IMR-90 (cell line): Measurements from ENCODE around the gene CCDC83. TPM values are rescaled to one million over a fixed set of nuclear protein-coding genes. Genes with fewer than 3 reads are reported as not detected.
A peak's percentile ranks its signal among the peaks of the same experiment; 100 is the strongest.

Experiments
- ATAC-seq: fragments of 200-7000 bp; cut with Tn5 transposase; 2 replicates; pipeline ENCODE4 v1.9.1; 2020; ENCODE audit warnings: low read depth, mild to moderate bottlenecking, moderate library complexity
- BruUV-seq: library from RNA; stranded (reverse); fragments of 400-500 nt; replicated peaks from 2 replicates; lab custom pipeline; 2021; lab: Mats Ljungman, UMichigan
- CTCF ChIA-PET: fragments of 300-600 bp; formaldehyde crosslinking; extraction: SDS; loops from one replicate; lab custom pipeline; 2021; ENCODE audit warnings: antibody characterized with exemption; lab: Yijun Ruan, JAX
- POLR2A ChIA-PET: fragments of 300-600 bp; sonication (Branson Sonifier 250); formaldehyde crosslinking; loops from one replicate; lab custom pipeline; 2022; ENCODE audit warnings: antibody characterized with exemption; ENCODE audit not compliant: unreplicated experiment; lab: Charles Lee
- DNase-seq: peaks from one replicate; pipeline ENCODE4 v3.0.0; 2013
- H2AFZ ChIP-seq: replicated peaks from 2 replicates; pipeline ENCODE3; 2013; ENCODE audit warnings: low read length, mild to moderate bottlenecking; ENCODE audit not compliant: poor library complexity
- H2AK5ac ChIP-seq: 2 replicates; pipeline ENCODE4 v1.6.1; 2013; ENCODE audit warnings: low read depth, low read length, inconsistent platforms
- H2AK9ac ChIP-seq: replicated peaks from 2 replicates; pipeline ENCODE3; 2013; ENCODE audit warnings: mild to moderate bottlenecking, low read depth, low read length, moderate library complexity; ENCODE audit not compliant: poor library complexity
- H2BK120ac ChIP-seq: 2 replicates; pipeline ENCODE4 v1.6.1; 2013; ENCODE audit warnings: low read depth, low read length, inconsistent platforms
- H2BK15ac ChIP-seq: 3 replicates; pipeline ENCODE4 v1.6.1; 2013; ENCODE audit warnings: low read depth, low read length, inconsistent platforms
- H2BK20ac ChIP-seq: 2 replicates; pipeline ENCODE4 v1.6.1; 2013; ENCODE audit warnings: low read depth, mild to moderate bottlenecking, inconsistent platforms, low read length, moderate library complexity
- H2BK5ac ChIP-seq: 2 replicates; pipeline ENCODE4 v1.6.1; 2013; ENCODE audit warnings: mild to moderate bottlenecking, low read depth, low read length, inconsistent platforms; ENCODE audit not compliant: poor library complexity, severe bottlenecking
- H3K14ac ChIP-seq: replicated peaks from 2 replicates; pipeline ENCODE4 v1.6.1; 2013; ENCODE audit warnings: low read depth, low read length, inconsistent platforms
- H3K18ac ChIP-seq: 2 replicates; pipeline ENCODE4 v1.6.1; 2013; ENCODE audit warnings: low read depth, low read length, control low read depth
- H3K23ac ChIP-seq: 2 replicates; pipeline ENCODE4 v1.6.1; 2013; ENCODE audit warnings: low read depth, low read length, inconsistent platforms
- H3K27ac ChIP-seq: 2 replicates; pipeline ENCODE4 v1.5.1; 2013; ENCODE audit warnings: mild to moderate bottlenecking, control low read depth, low read length; ENCODE audit not compliant: insufficient read depth
- H3K27me3 ChIP-seq: 2 replicates; pipeline ENCODE4 v1.6.1; 2013; ENCODE audit warnings: low read length; ENCODE audit not compliant: control insufficient read depth, insufficient read depth
- H3K36me3 ChIP-seq: 2 replicates; pipeline ENCODE4 v1.6.1; 2013; ENCODE audit warnings: low read length, mixed read lengths; ENCODE audit not compliant: control insufficient read depth, insufficient read depth
- H3K4ac ChIP-seq: 2 replicates; pipeline ENCODE4 v1.6.1; 2013; ENCODE audit warnings: low read depth, low read length, inconsistent platforms
- H3K4me1 ChIP-seq: 2 replicates; pipeline ENCODE4 v1.6.1; 2013; ENCODE audit warnings: low read length, mixed read lengths; ENCODE audit not compliant: control insufficient read depth, insufficient read depth
- H3K4me2 ChIP-seq: 2 replicates; pipeline ENCODE4 v1.6.1; 2013; ENCODE audit warnings: low read depth, mild to moderate bottlenecking, control low read depth, low read length, moderate library complexity
- H3K4me3 ChIP-seq: 2 replicates; pipeline ENCODE4 v1.5.1; 2013; ENCODE audit warnings: low read depth, mild to moderate bottlenecking, control low read depth, low read length, moderate library complexity; ENCODE audit not compliant: insufficient read depth
- H3K56ac ChIP-seq: 2 replicates; pipeline ENCODE4 v1.6.1; 2013; ENCODE audit warnings: low read length, inconsistent platforms; ENCODE audit not compliant: insufficient read depth; ENCODE audit errors: extremely low read depth
- H3K79me1 ChIP-seq, 2 experiments: 2 replicates each; pipeline ENCODE4 v1.6.1; 2013; ENCODE audit warnings: low read length in 2 of 2, inconsistent platforms in 1 of 2, low read depth in 1 of 2
- H3K9ac ChIP-seq: 2 replicates; pipeline ENCODE4 v1.6.1; 2013; ENCODE audit warnings: low read depth, low read length, control low read depth
- H3K9me1 ChIP-seq: 2 replicates; pipeline ENCODE4 v1.6.1; 2013; ENCODE audit warnings: low read length, inconsistent platforms; ENCODE audit not compliant: insufficient read depth
- H3K9me3 ChIP-seq: 2 replicates; pipeline ENCODE4 v1.6.1; 2013; ENCODE audit warnings: low read length; ENCODE audit not compliant: control insufficient read depth, insufficient read depth
- H4K20me1 ChIP-seq: 2 replicates; pipeline ENCODE4 v1.6.1; 2013; ENCODE audit warnings: low read length, inconsistent platforms; ENCODE audit not compliant: insufficient read depth
- H4K5ac ChIP-seq: 2 replicates; pipeline ENCODE4 v1.6.1; 2013; ENCODE audit warnings: mild to moderate bottlenecking, low read depth, low read length, control low read depth
- H4K8ac ChIP-seq, 2 experiments: 2 replicates each; pipeline ENCODE4 v1.6.1; 2013; ENCODE audit warnings: low read depth in 2 of 2, low read length in 2 of 2, control low read depth in 1 of 2, inconsistent platforms in 1 of 2
- H4K91ac ChIP-seq: 2 replicates; pipeline ENCODE4 v1.6.1; 2013; ENCODE audit warnings: low read depth, low read length, inconsistent platforms; ENCODE audit not compliant: insufficient read depth
- BHLHE40 ChIP-seq: fragments of 150-350 bp; IDR thresholded peaks from 2 replicates; pipeline ENCODE4 v1.6.1; 2016; ENCODE audit warnings: mild to moderate bottlenecking, low read depth, low read length
- NFE2L2 ChIP-seq: fragments of 150-350 bp; IDR thresholded peaks from 2 replicates; pipeline ENCODE4 v1.6.1; 2016; ENCODE audit warnings: low read depth, mild to moderate bottlenecking, low read length
- WGBS, 2 experiments: methylation state at CpG; one replicate each; pipeline versions ENCODE4 v1.1.5 to v1.1.7; 2013; ENCODE audit warnings: missing lambda C conversion rate in 2 of 2; ENCODE audit not compliant: insufficient read length in 1 of 2; ENCODE audit errors: extremely low coverage in 2 of 2; 5-methylcytosine and 5-hydroxymethylcytosine counted together
- dilution Hi-C: fragments of 300-500 bp; cut with HindIII; formaldehyde crosslinking; loops from one replicate; pipeline ENCODE4 v1.14.3; 2018; ENCODE audit warnings: low sequenced_read_pairs; ENCODE audit not compliant: unreplicated experiment
- in situ Hi-C: fragments of 300-500 bp; cut with MboI; formaldehyde crosslinking; loops from 3 replicates; pipeline ENCODE4 v1.14.3; 2019; ENCODE audit warnings: low sequenced_read_pairs, inconsistent platforms, mixed read lengths
- intact Hi-C: fragments of 100-400 bp; cut with micrococcal nuclease; formaldehyde crosslinking; loops from 2 replicates; pipeline ENCODE4 v1.10.0; 2022
- polyA plus RNA-seq, 3 experiments: library from polyadenylated mRNA; depleted of rRNA; stranded (reverse); fragments of >200 nt; gene quantifications; 2 replicates each; pipeline ENCODE4 v1.2.3, GENCODE V29; 2012; ENCODE audit warnings: low replicate concordance in 1 of 3
- total RNA-seq: library from RNA; depleted of rRNA; stranded (reverse); fragments of >200 nt; gene quantifications from 2 replicates; pipeline ENCODE4 v1.2.3, GENCODE V29; 2012
- TF ChIP-seq, protein P1 (sequence below): conservative IDR thresholded peaks from 2 replicates; pipeline ENCODE4 v1.5.1; 2012; ENCODE audit warnings: mild to moderate bottlenecking, low read depth, low read length, improper control_type of control experiment

Gene CCDC83
- total and polyA plus RNA-seq, 2 of the 4 experiments (the other 2 are of a cell fraction) = not detected

GRCh38 chr11:85848006-85848405 is 7.2 kb upstream of the CCDC83 start:
- no TSS peak for BruUV-seq
- H4K8ac ChIP-seq = no peak overlapping the region
- POLR2A ChIA-PET = no interaction called here
- H4K91ac ChIP-seq = no peak overlapping the region
- ATAC-seq (no peak), DNase-seq (peak; percentile 33)
- 0 out of 2 replicates have a peak overlapping the region, but pooled peaks have one; percentile 24 for H3K4ac ChIP-seq
- no peak overlapping the region; the same call in 1 of the 2 replicates for H3K27ac ChIP-seq
- H3K23ac ChIP-seq = no peak overlapping the region
- no peak overlapping the region for H3K56ac ChIP-seq
- H4K20me1 ChIP-seq = no peaks in the 10 kb centered on the region
- no peak overlapping the region for H3K4me3 ChIP-seq
- H3K27me3 ChIP-seq = no peaks in the 10 kb centered on the region
- H3K4me2 ChIP-seq = no peak overlapping the region
- in situ Hi-C loops (no loop called here), dilution Hi-C loops (no loop called here), intact Hi-C loops (no loop called here)
- H3K4me1 ChIP-seq = peaks cover 2% of the 10 kb centered on the region; the same call in 1 of the 2 replicates
- H2BK20ac ChIP-seq = no peak overlapping the region
- H2AFZ ChIP-seq = no peak overlapping the region
- H2BK5ac ChIP-seq = no peak overlapping the region
- no peak overlapping the region for H2BK15ac ChIP-seq
- 0 out of 2 replicates have a peak overlapping the region, but pooled peaks have one; percentile 46 for H2BK120ac ChIP-seq
- CTCF ChIA-PET = interaction anchor here (0.5 to 1.0 kb wide), 4 partner anchors 16 to 445 kb away, joined by 3 to 7 read pairs (median 4); no protein-coding TSS in a partner anchor
- no peak overlapping the region for H2AK9ac ChIP-seq
- no peaks in the 10 kb centered on the region; the same call in 1 of the 2 replicates for H3K9me3 ChIP-seq
- TF ChIP-seq, protein P1, sequence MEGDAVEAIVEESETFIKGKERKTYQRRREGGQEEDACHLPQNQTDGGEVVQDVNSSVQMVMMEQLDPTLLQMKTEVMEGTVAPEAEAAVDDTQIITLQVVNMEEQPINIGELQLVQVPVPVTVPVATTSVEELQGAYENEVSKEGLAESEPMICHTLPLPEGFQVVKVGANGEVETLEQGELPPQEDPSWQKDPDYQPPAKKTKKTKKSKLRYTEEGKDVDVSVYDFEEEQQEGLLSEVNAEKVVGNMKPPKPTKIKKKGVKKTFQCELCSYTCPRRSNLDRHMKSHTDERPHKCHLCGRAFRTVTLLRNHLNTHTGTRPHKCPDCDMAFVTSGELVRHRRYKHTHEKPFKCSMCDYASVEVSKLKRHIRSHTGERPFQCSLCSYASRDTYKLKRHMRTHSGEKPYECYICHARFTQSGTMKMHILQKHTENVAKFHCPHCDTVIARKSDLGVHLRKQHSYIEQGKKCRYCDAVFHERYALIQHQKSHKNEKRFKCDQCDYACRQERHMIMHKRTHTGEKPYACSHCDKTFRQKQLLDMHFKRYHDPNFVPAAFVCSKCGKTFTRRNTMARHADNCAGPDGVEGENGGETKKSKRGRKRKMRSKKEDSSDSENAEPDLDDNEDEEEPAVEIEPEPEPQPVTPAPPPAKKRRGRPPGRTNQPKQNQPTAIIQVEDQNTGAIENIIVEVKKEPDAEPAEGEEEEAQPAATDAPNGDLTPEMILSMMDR = no peak
- TF ChIP-seq NFE2L2 (no peak), BHLHE40 (no peak)
- no peak overlapping the region for H3K9ac ChIP-seq
- H3K36me3 ChIP-seq = no peaks in the 10 kb centered on the region
- no peak overlapping the region for H4K5ac ChIP-seq
- 0 out of 2 replicates have a peak overlapping the region, but pooled peaks have one; percentile 43 for H2AK5ac ChIP-seq
- H3K14ac ChIP-seq = no peak overlapping the region; the same call in 1 of the 2 replicates
- no CpG with 5 or more reads among the region's 3 CpGs for WGBS, 2 experiments
- peaks cover 0 to 6% of the 10 kb centered on the region in 2 experiments; a peak in 1 of 4 replicates for H3K79me1 ChIP-seq
- H3K18ac ChIP-seq = no peak overlapping the region
- peaks cover 7% of the 10 kb centered on the region; the same call in 1 of the 2 replicates for H3K9me1 ChIP-seq
